GM12878 (cell line): ENCODE results near the gene FCHSD2. TPM values are rescaled to one million over a fixed set of nuclear protein-coding genes. Genes with fewer than 3 reads are reported as not detected.

Experiments used
- ATAC-seq: fragments of 200-7000 bp; cut with Tn5 transposase; 3 replicates; pipeline ENCODE4 v1.9.1; 2020; ENCODE audit warnings: mild to moderate bottlenecking, moderate library complexity
- BruUV-seq: library from RNA; stranded (reverse); fragments of 400-500 nt; replicated peaks from 2 replicates; lab custom pipeline; 2021; lab: Mats Ljungman, UMichigan
- CTCF ChIA-PET: fragments of 300-600 bp; sonication (Branson Sonifier 250); formaldehyde crosslinking; extraction: SDS; loops from one replicate; lab custom pipeline; 2021; ENCODE audit warnings: inconsistent platforms; lab: Yijun Ruan, JAX
- POLR2A ChIA-PET: fragments of 350-600 bp; formaldehyde crosslinking; extraction: SDS; loops from one replicate; lab custom pipeline; 2021; ENCODE audit warnings: inconsistent platforms; lab: Charles Lee
- RAD21 ChIA-PET: fragments of 300-600 bp; sonication (Branson Sonifier 250); formaldehyde crosslinking; loops from one replicate; lab custom pipeline; 2023; ENCODE audit warnings: antibody characterized with exemption; ENCODE audit not compliant: unreplicated experiment; lab: Charles Lee
- SMC1A ChIA-PET: fragments of 300-600 bp; sonication (Branson Sonifier 250); formaldehyde crosslinking; loops from one replicate; lab custom pipeline; 2023; ENCODE audit not compliant: unreplicated experiment, uncharacterized antibody; lab: Charles Lee
- DNase-seq: peaks from one replicate; pipeline ENCODE4 v3.0.0-alpha.2; 2011; ENCODE audit warnings: low read depth, low spot score
- FAIRE-seq: peaks from 3 replicates; lab custom pipeline; 2011; peaks lifted over from hg19 to GRCh38; lab: Jason Lieb, UNC
- H2AFZ ChIP-seq: 2 replicates; pipeline ENCODE4 v1.6.0; 2011; ENCODE audit warnings: low read depth, low read length, control low read depth; ENCODE audit not compliant: control insufficient read depth
- H3K27ac ChIP-seq: 2 replicates; pipeline ENCODE4 v1.5.1; 2011; ENCODE audit warnings: control low read depth; ENCODE audit not compliant: control insufficient read depth, insufficient read depth
- H3K27me3 ChIP-seq, 2 experiments: replicated peaks in 1 of 2; 2 replicates each; pipeline versions ENCODE4 v1.6.0 to v1.6.1; 2011; ENCODE audit warnings: low read length in 1 of 2; ENCODE audit not compliant: control insufficient read depth in 2 of 2, insufficient read depth in 2 of 2
- H3K36me3 ChIP-seq, 2 experiments: 2 replicates each; pipeline ENCODE4 v1.5.1; 2011; ENCODE audit warnings: low read length in 1 of 2; ENCODE audit not compliant: control insufficient read depth in 2 of 2, insufficient read depth in 2 of 2
- H3K4me1 ChIP-seq: 2 replicates; pipeline ENCODE4 v1.6.1; 2011; ENCODE audit warnings: mild to moderate bottlenecking, low read length, moderate library complexity, mixed read lengths; ENCODE audit not compliant: control insufficient read depth, insufficient read depth
- H3K4me2 ChIP-seq: 2 replicates; pipeline ENCODE4 v1.6.0; 2011; ENCODE audit warnings: control low read depth; ENCODE audit not compliant: control insufficient read depth, insufficient read depth
- H3K4me3 ChIP-seq: fragments of 200-600 bp; sonication (generic); 2 replicates; pipeline ENCODE4 v1.5.1; 2016
- H3K79me2 ChIP-seq: 2 replicates; pipeline ENCODE4 v1.6.0; 2011; ENCODE audit warnings: low read length; ENCODE audit not compliant: control insufficient read depth, insufficient read depth
- H3K9ac ChIP-seq: 2 replicates; pipeline ENCODE4 v1.8.0; 2011; ENCODE audit warnings: low read length, control low read depth, mixed read lengths; ENCODE audit not compliant: control insufficient read depth, insufficient read depth
- H3K9me3 ChIP-seq: replicated peaks from 3 replicates; pipeline ENCODE4 v1.5.1; 2011; ENCODE audit warnings: mild to moderate bottlenecking, low read length; ENCODE audit not compliant: control insufficient read depth, insufficient read depth
- H4K20me1 ChIP-seq: 2 replicates; pipeline ENCODE4 v1.6.0; 2011; ENCODE audit not compliant: control insufficient read depth, insufficient read depth
- ATF3 ChIP-seq: IDR thresholded peaks from 2 replicates; pipeline ENCODE4 v1.6.1; 2011; ENCODE audit warnings: low read depth, mild to moderate bottlenecking, low read length, moderate library complexity, borderline replicate concordance; ENCODE audit errors: extremely low read depth
- BCL11A ChIP-seq: IDR thresholded peaks from 2 replicates; pipeline ENCODE4 v1.6.1; 2011; ENCODE audit warnings: low read depth, low read length
- CEBPB ChIP-seq, 2 experiments: fragments of 150-350 bp in 1 of 2; IDR thresholded peaks; 2 replicates each; pipeline ENCODE4 v1.6.1; 2012 to 2014; ENCODE audit warnings: low read depth in 2 of 2, low read length in 2 of 2, borderline replicate concordance in 1 of 2, inconsistent platforms in 1 of 2
- CREM ChIP-seq: IDR thresholded peaks from 2 replicates; pipeline ENCODE4 v1.6.1; 2014; ENCODE audit warnings: antibody characterized with exemption, low read depth
- EGR1 ChIP-seq, 2 experiments: IDR thresholded peaks; 1 replicate in 1 of 2; 2 replicates in 1 of 2; pipeline ENCODE4 v1.6.1; 2011 to 2012; ENCODE audit warnings: low read depth in 2 of 2, low read length in 2 of 2, borderline replicate concordance in 1 of 2, mild to moderate bottlenecking in 1 of 2, moderate library complexity in 1 of 2
- EP300 ChIP-seq, 2 experiments: fragments of 150-350 bp in 1 of 2; IDR thresholded peaks; 2 replicates each; pipeline ENCODE4 v1.6.1; 2011 to 2012; ENCODE audit warnings: low read depth in 2 of 2, low read length in 2 of 2, borderline replicate concordance in 1 of 2, improper control_type of control experiment in 1 of 2, inconsistent platforms in 1 of 2; ENCODE audit not compliant: control insufficient read depth in 1 of 2
- IKZF2 ChIP-seq, 2 experiments: fragments of 450-650 bp; IDR thresholded peaks; 2 replicates each; pipeline ENCODE4 v1.6.1; 2017; ENCODE audit warnings: mild to moderate bottlenecking in 2 of 2, moderate library complexity in 2 of 2
- JUNB ChIP-seq: IDR thresholded peaks from 2 replicates; pipeline ENCODE4 v1.6.1; 2016; ENCODE audit warnings: antibody characterized with exemption, mild to moderate bottlenecking
- RELA ChIP-seq: fragments of 450-650 bp; IDR thresholded peaks from 2 replicates; pipeline ENCODE4 v1.8.0; 2014; ENCODE audit warnings: borderline replicate concordance; ENCODE audit not compliant: partially characterized antibody
- RUNX3 ChIP-seq: IDR thresholded peaks from 2 replicates; pipeline ENCODE4 v1.6.1; 2012; ENCODE audit warnings: low read length, inconsistent platforms
- TAF1 ChIP-seq: IDR thresholded peaks from 2 replicates; pipeline ENCODE4 v1.6.1; 2011; ENCODE audit warnings: mild to moderate bottlenecking, low read depth, low read length, borderline replicate concordance
- ZSCAN29 ChIP-seq: fragments of 450-650 bp; IDR thresholded peaks from 2 replicates; pipeline ENCODE4 v1.6.1; 2017; ENCODE audit warnings: mild to moderate bottlenecking, moderate library complexity
- WGBS: methylation state at CpG from one replicate; pipeline ENCODE4 v1.1.6; 2016; ENCODE audit warnings: low lambda C conversion rate; ENCODE audit not compliant: insufficient replicate concordance, insufficient coverage; ENCODE audit errors: missing lambda C conversion rate; 5-methylcytosine and 5-hydroxymethylcytosine counted together
- in situ Hi-C: fragments of 300-500 bp; cut with MboI; formaldehyde crosslinking; loops from 9 replicates; pipeline ENCODE4 v1.14.3; 2018; ENCODE audit warnings: mixed read lengths
- intact Hi-C: fragments of 100-400 bp; cut with micrococcal nuclease; formaldehyde crosslinking; loops from one replicate; pipeline ENCODE4 v1.14.2; 2022; ENCODE audit not compliant: unreplicated experiment
- polyA plus RNA-seq, 11 experiments: library from polyadenylated mRNA; depleted of rRNA in 4 of 11; unstranded in 6 of 11; stranded (reverse) in 5 of 11; fragments of >200 nt; fragmentation: Nextera tagmentation in 4 of 11; fragmentation: Illumina TruSeq in 1 of 11; extraction: Ambion mirVana in 4 of 11; extraction: Trizol in 1 of 11; gene quantifications; 1 replicate in 1 of 11; 2 replicates in 10 of 11; pipeline versions ENCODE4 v1.2.1 to v1.2.3, GENCODE V29; 2011 to 2016; ENCODE audit warnings: inconsistent platforms in 2 of 11, missing spikeins in 2 of 11, low read depth in 1 of 11
- total RNA-seq, 4 experiments: library from RNA; depleted of rRNA in 3 of 4; stranded (reverse); fragments of >200 nt in 3 of 4; fragmentation: Illumina TruSeq in 1 of 4; extraction: Trizol in 1 of 4; gene quantifications; 2 replicates each; pipeline versions ENCODE4 v1.2.1 to v1.2.3, GENCODE V29; 2013 to 2021
- TF ChIP-seq, protein P1 (sequence below): fragments of 450-650 bp; IDR thresholded peaks from 2 replicates; pipeline ENCODE4 v1.6.1; 2016; ENCODE audit warnings: mild to moderate bottlenecking

FCHSD2 gene
- total and polyA plus RNA-seq, 10 of the 15 experiments (the other 5 are each of a cell fraction or from before 2014, with no cell fraction given) = 13.2 to 89.8 (median 47.8) TPM

- no peak overlapping the region for H3K4me2 ChIP-seq
- in situ Hi-C loops = no loop called here
- FAIRE-seq = no peak
These were observed 188.5 kb downstream of the FCHSD2 start for GRCh38 chr11:72953637-72954036.

GRCh38 chr11:72951888-72952287, 190.2 kb downstream of the FCHSD2 start:
- Histone ChIP-seq H3K4me3 (no peak overlapping the region), H3K79me2 (peaks cover 6% of the 10 kb centered on the region), H3K36me3 (peaks cover 0 to 7% of the 10 kb centered on the region in 2 experiments; a peak in 1 of 4 replicates), H3K9me3 (peaks cover 1% of the 10 kb centered on the region; the same call in 2 of the 3 replicates), H3K27me3 (no peaks in the 10 kb centered on the region), H3K4me1 (peaks cover 26% of the 10 kb centered on the region), H3K27ac (peak overlapping the region; percentile 48), H4K20me1 (no peaks in the 10 kb centered on the region), H3K4me2 (peak overlapping the region; percentile 7; the same call in 1 of the 2 replicates), H3K9ac (no peak overlapping the region), H2AFZ (no peak overlapping the region)
- DNase-seq (peak; percentile 49), FAIRE-seq (no peak), ATAC-seq (peak; percentile 88)
- no TSS peak for BruUV-seq
- in situ Hi-C loops = no loop called here
- ChIA-PET SMC1A (interaction anchor here (0.6 to 3.6 kb wide), 14 partner anchors 10 to 231 kb away, joined by 3 to 11 read pairs (median 3); no protein-coding TSS in a partner anchor), RAD21 (interaction anchor here (1.1 to 2.2 kb wide), 2 partner anchors 190 to 195 kb away, joined by 3 to 8 read pairs; partner anchors contain the start of gene FCHSD2), POLR2A (interaction anchor here (0.6 to 1.1 kb wide), 5 partner anchors 22 to 538 kb away, joined by 3 read pairs; partner anchors contain the start of gene FCHSD2), CTCF (interaction anchor here (0.6 to 1.3 kb wide), 3 partner anchors 17 to 190 kb away, joined by 3 to 4 read pairs (median 4); partner anchors contain the start of gene FCHSD2)
- intact Hi-C loops = no loop called here
- TF ChIP-seq TAF1 = no peak
- no peak for TF ChIP-seq EGR1 (IDR thresholded peaks at IDR 0.05; ENCODE audit: borderline replicate concordance in 1 of 2, low read depth in 2 of 2, low read length in 2 of 2)
- TF ChIP-seq, protein P1, sequence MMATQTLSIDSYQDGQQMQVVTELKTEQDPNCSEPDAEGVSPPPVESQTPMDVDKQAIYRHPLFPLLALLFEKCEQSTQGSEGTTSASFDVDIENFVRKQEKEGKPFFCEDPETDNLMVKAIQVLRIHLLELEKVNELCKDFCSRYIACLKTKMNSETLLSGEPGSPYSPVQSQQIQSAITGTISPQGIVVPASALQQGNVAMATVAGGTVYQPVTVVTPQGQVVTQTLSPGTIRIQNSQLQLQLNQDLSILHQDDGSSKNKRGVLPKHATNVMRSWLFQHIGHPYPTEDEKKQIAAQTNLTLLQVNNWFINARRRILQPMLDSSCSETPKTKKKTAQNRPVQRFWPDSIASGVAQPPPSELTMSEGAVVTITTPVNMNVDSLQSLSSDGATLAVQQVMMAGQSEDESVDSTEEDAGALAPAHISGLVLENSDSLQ = no peak
- TF ChIP-seq CEBPB (IDR thresholded peaks at IDR 0.05; ENCODE audit: borderline replicate concordance in 1 of 2, low read depth in 2 of 2, low read length in 2 of 2) = no peak
- TF ChIP-seq ATF3 = no peak
- no peak for TF ChIP-seq ZSCAN29
- no peak for TF ChIP-seq RELA
- TF ChIP-seq RUNX3 = 0 out of 2 replicates have a peak, but pooled peaks have one; percentile 25
- no peak for TF ChIP-seq EP300 (IDR thresholded peaks at IDR 0.05; ENCODE audit: borderline replicate concordance in 1 of 2, control insufficient read depth in 1 of 2, low read depth in 2 of 2, low read length in 2 of 2)
- TF ChIP-seq IKZF2 (IDR thresholded peaks at IDR 0.05) = peak; percentile 39 to 49; a peak in 3 of 4 replicates
- no peak for TF ChIP-seq CREM

More at GRCh38 chr11:72953637-72954036, 188.5 kb downstream of the FCHSD2 start:
- Histone ChIP-seq H3K79me2 (peaks cover 5% of the 10 kb centered on the region), H3K9ac (no peak overlapping the region), H3K36me3 (peaks cover 0 to 5% of the 10 kb centered on the region in 2 experiments; a peak in 1 of 4 replicates), H4K20me1 (no peaks in the 10 kb centered on the region)
- RAD21 ChIA-PET = interaction anchor here (1.3 kb wide), 2 partner anchors 183 to 184 kb away, joined by 3 to 4 read pairs; no protein-coding TSS in a partner anchor
- BruUV-seq = no TSS peak
- SMC1A ChIA-PET = interaction anchor here (1.2 to 1.4 kb wide), 2 partner anchors 17 to 224 kb away, joined by 3 read pairs; no protein-coding TSS in a partner anchor
- intact Hi-C loops = no loop called here
- CTCF ChIA-PET = interaction anchor here (0.6 to 1.4 kb wide), 5 partner anchors 12 to 963 kb away, joined by 3 to 4 read pairs (median 4); partner anchors contain the start of gene STARD10
- no peak for ATAC-seq
- TF ChIP-seq BCL11A (no peak), JUNB (0 out of 2 replicates have a peak, but pooled peaks have one; percentile 3)
- TF ChIP-seq, all 136 proteins: peak for 1
- Histone ChIP-seq H3K4me3 (no peak overlapping the region), H3K9me3 (no peaks in the 10 kb centered on the region; the same call in 2 of the 3 replicates), H3K27me3 (no peaks in the 10 kb centered on the region), H3K27ac (peak overlapping the region; percentile 48; the same call in 1 of the 2 replicates), H3K4me1 (peaks cover 26% of the 10 kb centered on the region), H2AFZ (no peak overlapping the region)
- DNase-seq = no peak
- WGBS = 100% methylated on average over 2 of the region's 2 CpGs
- POLR2A ChIA-PET = no interaction called here
